Glutamatergic neuron (in vitro differentiated cells): Measurements from ENCODE around the gene COX7B2. TPM values are rescaled to one million over a fixed set of nuclear protein-coding genes. Genes with fewer than 3 reads are reported as not detected.

Experiments
- DNase-seq: peaks from one replicate; pipeline ENCODE4 v3.0.0; 2022
- H3K27ac Mint-ChIP-seq: one replicate; pipeline ENCODE4 v1.8.0; 2020; ENCODE audit warnings: mild to moderate bottlenecking, mixed read lengths, inconsistent platforms; ENCODE audit not compliant: unreplicated experiment
- H3K27me3 Mint-ChIP-seq: one replicate; pipeline ENCODE4 v1.8.0; 2020; ENCODE audit warnings: mild to moderate bottlenecking, moderate library complexity, mixed read lengths, inconsistent platforms; ENCODE audit not compliant: unreplicated experiment
- H3K36me3 Mint-ChIP-seq: one replicate; pipeline ENCODE4 v1.8.0; 2020; ENCODE audit warnings: mild to moderate bottlenecking, mixed read lengths, inconsistent platforms; ENCODE audit not compliant: unreplicated experiment
- H3K4me1 Mint-ChIP-seq: one replicate; pipeline ENCODE4 v1.8.0; 2020; ENCODE audit warnings: mild to moderate bottlenecking, low read depth, mixed read lengths, inconsistent platforms; ENCODE audit not compliant: unreplicated experiment
- H3K4me3 Mint-ChIP-seq: one replicate; pipeline ENCODE4 v1.8.0; 2020; ENCODE audit warnings: mild to moderate bottlenecking, mixed read lengths, inconsistent platforms; ENCODE audit not compliant: unreplicated experiment
- H3K9me3 Mint-ChIP-seq: one replicate; pipeline ENCODE4 v1.8.0; 2020; ENCODE audit warnings: mild to moderate bottlenecking, moderate library complexity, mixed read lengths, inconsistent platforms; ENCODE audit not compliant: unreplicated experiment
- total RNA-seq: library from RNA; stranded (reverse); fragmentation: NEBNext Ultra II Directional; extraction: Animal tissue kit (Norgen Biotek cat#: 25700); gene quantifications from one replicate; pipeline ENCODE4 v1.2.1, GENCODE V29; 2021; ENCODE audit not compliant: unreplicated experiment
- TF ChIP-seq, protein P1 (sequence below): fragments of 200-600 bp; sonication (generic); IDR thresholded peaks from one replicate; pipeline ENCODE4 v1.5.0; 2021; ENCODE audit not compliant: partially characterized antibody, unreplicated experiment

Gene COX7B2
- total RNA-seq, 1 donor from 2014 or later = not detected

DNA sequence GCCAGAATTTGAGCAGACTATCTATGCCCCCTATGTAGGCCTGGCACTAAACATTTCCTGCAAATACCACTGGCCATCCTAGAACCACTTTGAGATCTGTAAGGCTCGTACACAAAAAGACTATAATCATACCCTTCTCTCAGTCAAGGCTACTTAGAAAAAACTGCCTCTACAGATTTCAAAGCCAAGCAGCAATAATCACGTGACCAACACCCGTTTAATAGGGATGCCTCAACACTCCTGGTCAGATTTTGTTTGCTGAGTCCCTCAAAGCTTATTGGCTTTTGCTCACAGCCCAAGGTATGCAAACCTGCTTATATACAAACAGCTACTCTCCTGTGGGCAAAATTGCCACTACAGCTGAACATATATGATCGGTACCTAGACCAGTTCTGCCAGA is 897 bp downstream of the COX7B2 start:
- DNase-seq = no peak
- Mint-ChIP-seq H3K9me3 (no peaks in the 10 kb centered on the region), H3K4me3 (no peak overlapping the region), H3K27ac (no peak overlapping the region), H3K36me3 (no peaks in the 10 kb centered on the region), H3K4me1 (no peaks in the 10 kb centered on the region), H3K27me3 (peaks cover 1% of the 10 kb centered on the region)
- TF ChIP-seq, protein P1, sequence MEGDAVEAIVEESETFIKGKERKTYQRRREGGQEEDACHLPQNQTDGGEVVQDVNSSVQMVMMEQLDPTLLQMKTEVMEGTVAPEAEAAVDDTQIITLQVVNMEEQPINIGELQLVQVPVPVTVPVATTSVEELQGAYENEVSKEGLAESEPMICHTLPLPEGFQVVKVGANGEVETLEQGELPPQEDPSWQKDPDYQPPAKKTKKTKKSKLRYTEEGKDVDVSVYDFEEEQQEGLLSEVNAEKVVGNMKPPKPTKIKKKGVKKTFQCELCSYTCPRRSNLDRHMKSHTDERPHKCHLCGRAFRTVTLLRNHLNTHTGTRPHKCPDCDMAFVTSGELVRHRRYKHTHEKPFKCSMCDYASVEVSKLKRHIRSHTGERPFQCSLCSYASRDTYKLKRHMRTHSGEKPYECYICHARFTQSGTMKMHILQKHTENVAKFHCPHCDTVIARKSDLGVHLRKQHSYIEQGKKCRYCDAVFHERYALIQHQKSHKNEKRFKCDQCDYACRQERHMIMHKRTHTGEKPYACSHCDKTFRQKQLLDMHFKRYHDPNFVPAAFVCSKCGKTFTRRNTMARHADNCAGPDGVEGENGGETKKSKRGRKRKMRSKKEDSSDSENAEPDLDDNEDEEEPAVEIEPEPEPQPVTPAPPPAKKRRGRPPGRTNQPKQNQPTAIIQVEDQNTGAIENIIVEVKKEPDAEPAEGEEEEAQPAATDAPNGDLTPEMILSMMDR = no peak

DNA sequence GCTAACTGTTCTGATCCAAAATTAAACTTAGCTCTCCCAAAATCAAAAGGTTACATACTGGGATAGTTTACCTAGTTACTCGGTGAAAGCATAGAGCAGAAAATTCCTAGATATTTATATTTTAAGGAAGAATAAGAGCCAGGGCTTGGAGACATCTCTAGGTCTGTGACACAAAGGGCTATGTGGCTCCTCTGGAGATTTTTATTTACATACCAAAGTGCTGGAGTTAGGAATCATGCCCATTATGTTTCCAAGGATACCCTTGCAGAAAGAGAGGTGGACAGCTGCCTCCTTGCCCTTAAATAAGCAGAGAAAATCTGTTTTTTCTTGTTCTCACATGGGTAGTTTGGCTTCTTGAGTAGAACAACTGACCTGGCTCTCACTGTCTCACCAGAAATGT is 9.0 kb downstream of the COX7B2 start:
- no peak overlapping the region for H3K27ac Mint-ChIP-seq
- no peaks in the 10 kb centered on the region for H3K36me3 Mint-ChIP-seq
- H3K4me3 Mint-ChIP-seq = no peak overlapping the region
- H3K9me3 Mint-ChIP-seq = no peaks in the 10 kb centered on the region
- TF ChIP-seq, protein P1 = no peak
- H3K4me1 Mint-ChIP-seq = no peaks in the 10 kb centered on the region
- no peaks in the 10 kb centered on the region for H3K27me3 Mint-ChIP-seq
- DNase-seq = no peak

DNA sequence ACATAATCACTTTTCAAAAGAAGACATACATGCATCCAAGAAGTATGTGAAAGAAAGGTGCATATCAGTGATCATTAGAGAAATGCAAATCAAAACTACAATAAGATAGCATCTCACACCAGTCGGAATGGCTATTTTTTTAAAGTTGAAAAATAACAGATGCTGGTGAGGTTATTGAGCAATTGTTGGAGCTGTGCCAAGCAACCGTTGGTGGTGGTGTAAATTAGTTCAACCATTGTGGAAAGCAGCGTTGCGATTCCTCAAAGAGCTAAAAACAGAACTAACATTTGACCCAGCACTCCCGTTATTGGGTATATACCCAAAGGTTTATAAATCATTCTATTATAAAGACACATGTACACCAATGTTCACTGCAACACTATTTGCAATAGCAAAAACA is 14.2 kb downstream of the COX7B2 start:
- no peak overlapping the region for H3K4me3 Mint-ChIP-seq
- DNase-seq = no peak
- H3K36me3 Mint-ChIP-seq = no peaks in the 10 kb centered on the region
- peaks cover 1% of the 10 kb centered on the region for H3K27me3 Mint-ChIP-seq
- TF ChIP-seq, protein P1 = no peak
- no peaks in the 10 kb centered on the region for H3K9me3 Mint-ChIP-seq
- H3K27ac Mint-ChIP-seq = no peak overlapping the region
- no peaks in the 10 kb centered on the region for H3K4me1 Mint-ChIP-seq

DNA sequence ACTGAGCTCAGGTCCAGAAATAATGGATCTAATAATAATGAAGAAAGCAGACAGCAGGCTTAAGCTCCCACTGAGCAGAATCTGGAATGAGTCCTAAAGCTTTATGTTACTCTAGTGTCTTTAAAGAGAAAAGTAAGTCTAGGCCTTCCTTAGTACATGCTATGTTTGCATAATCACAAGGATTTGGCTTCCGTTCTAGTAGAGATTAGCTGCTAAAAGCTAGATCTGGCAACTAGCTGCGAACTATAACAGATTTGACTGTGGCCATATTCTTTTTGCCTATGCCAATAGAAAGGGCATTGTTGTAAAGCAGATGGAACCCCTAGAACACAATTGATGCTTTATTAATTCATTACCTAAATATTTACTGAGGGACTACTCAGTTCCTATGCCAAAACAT is 19.0 kb downstream of the COX7B2 start:
- Mint-ChIP-seq H3K27me3 (peaks cover 1% of the 10 kb centered on the region), H3K4me3 (no peak overlapping the region), H3K4me1 (no peaks in the 10 kb centered on the region), H3K36me3 (no peaks in the 10 kb centered on the region), H3K27ac (no peak overlapping the region), H3K9me3 (no peaks in the 10 kb centered on the region)
- no peak for DNase-seq
- TF ChIP-seq, protein P1 = no peak

DNA sequence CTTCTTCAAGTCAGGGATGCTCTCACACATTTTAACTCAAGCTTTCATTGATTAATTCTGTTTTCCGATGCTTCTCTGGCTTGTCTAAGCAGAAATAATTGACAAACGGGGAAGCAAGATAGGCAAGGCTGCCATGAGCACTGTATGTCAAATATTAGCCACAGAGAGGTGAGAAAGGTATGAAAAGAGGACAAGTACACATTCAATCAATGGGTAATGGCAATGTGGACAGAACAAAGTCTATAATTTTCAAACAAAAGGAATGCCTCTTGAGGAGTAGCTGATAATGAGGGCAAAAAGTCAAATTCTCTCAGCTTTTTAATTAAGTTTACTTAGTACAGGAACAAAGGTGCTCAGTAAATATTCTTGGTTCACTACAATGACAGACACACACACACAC is 19.6 kb downstream of the COX7B2 start:
- Mint-ChIP-seq H3K4me3 (no peak overlapping the region), H3K9me3 (no peaks in the 10 kb centered on the region), H3K27ac (no peak overlapping the region), H3K4me1 (no peaks in the 10 kb centered on the region), H3K27me3 (peaks cover 1% of the 10 kb centered on the region), H3K36me3 (no peaks in the 10 kb centered on the region)
- no peak for DNase-seq
- TF ChIP-seq, protein P1 = no peak
